DOHH2 (cell line): Measurements from ENCODE around the gene LIPI.
"Not testable (repeated sequence)": the region's sequence is repeated elsewhere in the genome, so short reads cannot be mapped to it uniquely, and the experiment has no call there.

ENCODE experiments used
- H3F3A ChIP-seq: fragments of 200-600 bp; sonication (generic), shearing (Covaris generic); 2 replicates; pipeline ENCODE4 v1.6.0; 2016; ENCODE audit warnings: antibody characterized with exemption, mild to moderate bottlenecking; ENCODE audit not compliant: control insufficient read depth, insufficient read depth
- H3K27ac ChIP-seq: fragments of 200-600 bp; sonication (generic); 2 replicates; pipeline ENCODE4 v1.5.1; 2014; ENCODE audit warnings: low read depth, mild to moderate bottlenecking, low read length, moderate library complexity
- H3K27me3 ChIP-seq: fragments of 200-600 bp; sonication (generic); 2 replicates; pipeline ENCODE4 v1.6.1; 2014; ENCODE audit warnings: mild to moderate bottlenecking, low read length, mixed read lengths; ENCODE audit not compliant: control insufficient read depth
- H3K36me3 ChIP-seq: fragments of 200-600 bp; sonication (generic); 2 replicates; pipeline ENCODE4 v1.6.1; 2014; ENCODE audit warnings: mild to moderate bottlenecking, low read length, moderate library complexity, mixed read lengths; ENCODE audit not compliant: control insufficient read depth
- H3K4me1 ChIP-seq: fragments of 200-600 bp; sonication (generic); 2 replicates; pipeline ENCODE4 v1.6.1; 2014; ENCODE audit warnings: mild to moderate bottlenecking, low read length, mixed read lengths; ENCODE audit not compliant: control insufficient read depth
- H3K4me2 ChIP-seq: fragments of 200-600 bp; sonication (generic); 2 replicates; pipeline ENCODE4 v1.6.0; 2014; ENCODE audit warnings: mild to moderate bottlenecking, low read length, moderate library complexity
- H3K4me3 ChIP-seq: fragments of 200-600 bp; sonication (generic); 2 replicates; pipeline ENCODE4 v1.5.1; 2014; ENCODE audit warnings: mild to moderate bottlenecking, low read length, mixed read lengths
- H3K79me2 ChIP-seq: fragments of 200-600 bp; sonication (generic); 2 replicates; pipeline ENCODE4 v1.6.1; 2014; ENCODE audit warnings: mild to moderate bottlenecking, low read length, mixed read lengths; ENCODE audit not compliant: control insufficient read depth
- H3K9me2 ChIP-seq: fragments of 200-600 bp; sonication (generic); replicated peaks from 2 replicates; pipeline ENCODE4 v1.6.1; 2014; ENCODE audit warnings: mild to moderate bottlenecking, low read length, mixed read lengths; ENCODE audit not compliant: control insufficient read depth
- H3K9me3 ChIP-seq: fragments of 200-600 bp; sonication (generic); 2 replicates; pipeline ENCODE4 v1.6.1; 2014; ENCODE audit warnings: antibody characterized with exemption, low read length, mixed read lengths; ENCODE audit not compliant: control insufficient read depth, insufficient read depth
- H4K20me1 ChIP-seq: fragments of 200-600 bp; sonication (generic); 2 replicates; pipeline ENCODE4 v1.6.0; 2014; ENCODE audit warnings: low read depth, mild to moderate bottlenecking, antibody characterized with exemption, low read length, moderate library complexity; ENCODE audit not compliant: control insufficient read depth, insufficient read depth
- EZH2phosphoT487 ChIP-seq: fragments of 200-600 bp; sonication (generic); IDR thresholded peaks from 2 replicates; pipeline ENCODE4 v1.6.1; 2017; ENCODE audit warnings: borderline replicate concordance, mild to moderate bottlenecking, antibody characterized with exemption, low read length, moderate library complexity, mixed read lengths
- TF ChIP-seq, protein P1 (sequence below): fragments of 200-600 bp; sonication (generic); IDR thresholded peaks from one replicate; pipeline ENCODE4 v1.5.1; 2014; ENCODE audit warnings: antibody characterized with exemption, mild to moderate bottlenecking, low read depth, low read length; ENCODE audit not compliant: poor library complexity, severe bottlenecking

The LIPI gene

DNA sequence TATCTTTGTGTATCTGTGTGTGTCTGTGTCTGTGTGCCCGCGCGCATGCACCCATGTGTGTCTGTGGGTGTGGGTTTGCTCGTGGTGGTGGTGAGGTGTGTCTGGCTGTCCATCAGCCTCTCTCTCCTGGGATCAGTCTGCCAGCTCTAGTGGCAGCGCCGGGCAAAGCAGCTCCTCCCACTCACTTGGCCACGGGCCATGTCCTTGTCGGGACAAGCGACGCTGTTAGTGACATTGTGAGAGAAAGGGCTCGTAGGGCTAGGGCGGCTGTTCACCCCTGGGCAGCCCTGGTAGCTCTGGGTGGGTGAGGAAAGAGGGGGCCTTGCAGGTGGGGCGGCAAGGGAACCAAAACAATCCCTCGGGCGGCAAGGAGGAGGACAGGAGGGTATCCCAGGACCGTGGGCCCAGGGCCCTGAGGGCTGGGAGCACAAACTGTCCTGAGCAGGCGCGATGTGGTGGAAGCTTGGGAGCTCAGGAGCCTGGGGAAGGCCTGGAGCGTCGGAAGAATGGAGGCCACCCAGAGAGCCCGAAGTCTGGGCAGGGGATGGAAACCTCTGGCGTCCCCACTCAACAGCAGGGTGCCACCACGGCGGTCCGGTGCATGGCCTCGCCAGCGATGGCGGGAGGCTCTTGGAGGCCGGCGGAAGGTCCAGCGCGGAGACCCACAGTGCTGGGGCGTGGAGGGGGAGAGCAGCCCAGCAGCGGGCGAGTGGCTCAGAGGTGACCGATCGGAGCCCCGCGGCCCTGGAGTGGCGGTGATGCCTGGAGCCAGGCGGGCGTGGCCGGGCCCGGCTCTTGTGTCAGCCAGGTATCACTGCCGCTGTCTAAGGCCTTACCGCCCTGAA, 140.5 kb downstream of the LIPI start:
- H3K9me2 ChIP-seq: no peaks in the 10 kb centered on the region
- H3K9me3 ChIP-seq: peaks cover 26% of the 10 kb centered on the region; the same call in 1 of the 2 replicates
- no peak overlapping the region for H3K4me2 ChIP-seq
- peaks cover 7% of the 10 kb centered on the region; the same call in 1 of the 2 replicates for H3K36me3 ChIP-seq
- H3K27me3 ChIP-seq: no peaks in the 10 kb centered on the region
- H3K4me3 ChIP-seq: no peak overlapping the region
- no peaks in the 10 kb centered on the region for H4K20me1 ChIP-seq
- H3K27ac ChIP-seq: no peak overlapping the region
- TF ChIP-seq, protein P1, sequence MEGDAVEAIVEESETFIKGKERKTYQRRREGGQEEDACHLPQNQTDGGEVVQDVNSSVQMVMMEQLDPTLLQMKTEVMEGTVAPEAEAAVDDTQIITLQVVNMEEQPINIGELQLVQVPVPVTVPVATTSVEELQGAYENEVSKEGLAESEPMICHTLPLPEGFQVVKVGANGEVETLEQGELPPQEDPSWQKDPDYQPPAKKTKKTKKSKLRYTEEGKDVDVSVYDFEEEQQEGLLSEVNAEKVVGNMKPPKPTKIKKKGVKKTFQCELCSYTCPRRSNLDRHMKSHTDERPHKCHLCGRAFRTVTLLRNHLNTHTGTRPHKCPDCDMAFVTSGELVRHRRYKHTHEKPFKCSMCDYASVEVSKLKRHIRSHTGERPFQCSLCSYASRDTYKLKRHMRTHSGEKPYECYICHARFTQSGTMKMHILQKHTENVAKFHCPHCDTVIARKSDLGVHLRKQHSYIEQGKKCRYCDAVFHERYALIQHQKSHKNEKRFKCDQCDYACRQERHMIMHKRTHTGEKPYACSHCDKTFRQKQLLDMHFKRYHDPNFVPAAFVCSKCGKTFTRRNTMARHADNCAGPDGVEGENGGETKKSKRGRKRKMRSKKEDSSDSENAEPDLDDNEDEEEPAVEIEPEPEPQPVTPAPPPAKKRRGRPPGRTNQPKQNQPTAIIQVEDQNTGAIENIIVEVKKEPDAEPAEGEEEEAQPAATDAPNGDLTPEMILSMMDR: no peak
- TF ChIP-seq EZH2phosphoT487: no peak
- no peaks in the 10 kb centered on the region for H3K4me1 ChIP-seq
- no peaks in the 10 kb centered on the region for H3F3A ChIP-seq
- H3K79me2 ChIP-seq: no peaks in the 10 kb centered on the region

DNA sequence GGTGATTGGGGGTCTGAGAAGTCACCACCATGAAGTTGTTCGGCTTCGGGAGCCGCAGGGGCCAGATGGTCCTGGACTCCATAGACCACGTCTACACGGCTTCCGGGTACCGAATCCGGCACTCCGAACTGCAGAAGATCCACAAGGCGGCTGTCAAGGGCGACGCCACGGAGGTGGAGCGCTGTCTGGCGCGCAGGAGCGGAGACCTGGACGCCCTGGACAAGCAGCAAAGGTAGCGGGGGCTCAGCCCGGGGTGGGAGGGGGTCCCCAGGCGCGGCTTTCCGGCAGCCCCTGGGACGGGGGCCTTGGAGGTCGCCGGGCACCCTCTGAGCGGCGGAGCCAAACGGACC, 146.5 kb downstream of the LIPI start:
- Histone ChIP-seq H3K9me2 (no peaks in the 10 kb centered on the region), H3K4me1 (no peaks in the 10 kb centered on the region), H3K4me2 (no peak overlapping the region), H3K79me2 (no peaks in the 10 kb centered on the region), H3K27me3 (no peaks in the 10 kb centered on the region), H4K20me1 (no peaks in the 10 kb centered on the region), H3K36me3 (no peaks in the 10 kb centered on the region), H3K9me3 (no peaks in the 10 kb centered on the region), H3K4me3 (no peak overlapping the region), H3F3A (no peaks in the 10 kb centered on the region), H3K27ac (no peak overlapping the region)
- TF ChIP-seq EZH2phosphoT487: no peak
- TF ChIP-seq, protein P1: no peak

DNA sequence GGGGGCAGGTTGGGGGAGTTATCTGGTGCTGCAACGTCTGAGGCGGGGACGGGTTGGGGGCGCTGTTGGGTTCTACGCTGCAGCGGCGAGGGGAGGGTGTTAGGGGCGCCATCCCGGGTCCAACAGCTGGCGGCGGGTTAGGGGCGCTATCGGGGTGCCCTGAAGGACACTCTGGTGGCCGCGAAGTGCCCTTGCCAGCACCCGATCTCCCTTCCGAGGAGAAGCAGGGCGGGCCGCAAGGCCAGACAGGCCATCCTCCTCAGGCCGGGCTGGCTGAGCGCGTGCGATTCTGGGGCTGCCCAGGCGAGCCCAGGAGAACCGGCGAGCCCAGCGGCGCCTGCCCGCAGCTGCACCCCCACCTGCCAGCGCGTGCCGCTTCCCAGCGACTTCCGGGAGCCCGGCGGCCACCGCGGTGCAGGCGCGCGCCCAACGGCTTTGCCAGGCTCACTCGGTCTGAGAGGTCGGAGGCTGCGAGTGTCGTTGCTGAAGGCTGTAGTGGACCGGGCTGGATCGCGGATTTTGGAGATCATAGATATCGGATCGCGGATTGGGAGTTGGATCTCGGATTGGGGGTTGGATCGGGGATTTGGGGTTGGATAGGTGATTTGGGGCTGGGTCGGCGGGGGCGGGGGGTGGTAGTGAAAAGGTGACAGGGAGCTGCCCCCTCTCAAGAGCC, 147.0 kb downstream of the LIPI start:
- not testable (repeated sequence) for H3K4me2 ChIP-seq, H3K27me3 ChIP-seq, H3F3A ChIP-seq, H3K9me3 ChIP-seq, H3K9me2 ChIP-seq, H3K4me3 ChIP-seq, H3K36me3 ChIP-seq, H3K79me2 ChIP-seq, H3K27ac ChIP-seq, H4K20me1 ChIP-seq, H3K4me1 ChIP-seq

DNA sequence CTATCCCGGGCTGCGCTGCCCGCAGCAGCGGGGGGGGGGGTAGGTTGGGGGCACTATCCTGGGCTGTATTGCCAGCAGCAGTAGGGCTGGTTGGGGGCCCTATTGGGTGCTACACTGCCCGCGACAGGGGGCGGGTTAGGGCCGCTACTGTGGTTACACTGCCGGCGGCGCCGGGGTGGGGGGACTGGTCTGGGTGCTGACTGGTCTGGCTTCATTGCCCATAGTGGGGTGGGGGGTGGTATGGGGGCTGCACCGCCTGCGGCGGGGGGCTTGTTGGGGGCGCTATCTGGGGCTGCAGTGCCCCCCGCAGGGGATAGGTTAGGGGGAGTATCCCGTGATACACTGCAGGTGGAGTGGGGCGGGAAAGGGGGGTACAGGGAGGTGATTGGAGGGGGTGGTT, 148.1 kb downstream of the LIPI start:
- not testable (repeated sequence) for H3K4me3 ChIP-seq, H3K9me2 ChIP-seq, H3K4me1 ChIP-seq, H3K36me3 ChIP-seq, H3K4me2 ChIP-seq, H3K27ac ChIP-seq, H4K20me1 ChIP-seq, H3F3A ChIP-seq, H3K9me3 ChIP-seq, H3K79me2 ChIP-seq, H3K27me3 ChIP-seq

DNA sequence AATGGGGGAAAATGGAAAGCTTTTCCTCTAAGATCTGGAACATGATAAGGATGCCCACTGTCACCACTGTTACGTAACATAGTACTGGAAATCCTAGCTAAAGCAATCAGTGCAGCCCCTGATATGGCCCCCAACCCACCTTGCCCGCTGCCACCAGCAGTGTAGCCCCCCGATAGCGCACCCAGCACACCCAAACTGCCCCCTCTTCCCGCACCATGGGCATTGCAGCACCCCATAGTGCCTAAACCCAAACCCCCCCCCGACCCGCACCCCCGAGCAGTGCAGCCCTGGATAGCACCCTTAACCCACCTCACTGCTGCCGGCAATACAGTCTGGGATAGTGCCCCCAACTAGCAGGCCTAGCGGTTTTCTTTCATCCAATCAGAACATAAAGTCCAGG, 148.9 kb downstream of the LIPI start:
- not testable (repeated sequence) for H3K79me2 ChIP-seq, H3K9me3 ChIP-seq, H3F3A ChIP-seq, H3K4me2 ChIP-seq, H4K20me1 ChIP-seq, H3K27ac ChIP-seq, H3K4me3 ChIP-seq, H3K9me2 ChIP-seq, H3K4me1 ChIP-seq, H3K36me3 ChIP-seq, H3K27me3 ChIP-seq

DNA sequence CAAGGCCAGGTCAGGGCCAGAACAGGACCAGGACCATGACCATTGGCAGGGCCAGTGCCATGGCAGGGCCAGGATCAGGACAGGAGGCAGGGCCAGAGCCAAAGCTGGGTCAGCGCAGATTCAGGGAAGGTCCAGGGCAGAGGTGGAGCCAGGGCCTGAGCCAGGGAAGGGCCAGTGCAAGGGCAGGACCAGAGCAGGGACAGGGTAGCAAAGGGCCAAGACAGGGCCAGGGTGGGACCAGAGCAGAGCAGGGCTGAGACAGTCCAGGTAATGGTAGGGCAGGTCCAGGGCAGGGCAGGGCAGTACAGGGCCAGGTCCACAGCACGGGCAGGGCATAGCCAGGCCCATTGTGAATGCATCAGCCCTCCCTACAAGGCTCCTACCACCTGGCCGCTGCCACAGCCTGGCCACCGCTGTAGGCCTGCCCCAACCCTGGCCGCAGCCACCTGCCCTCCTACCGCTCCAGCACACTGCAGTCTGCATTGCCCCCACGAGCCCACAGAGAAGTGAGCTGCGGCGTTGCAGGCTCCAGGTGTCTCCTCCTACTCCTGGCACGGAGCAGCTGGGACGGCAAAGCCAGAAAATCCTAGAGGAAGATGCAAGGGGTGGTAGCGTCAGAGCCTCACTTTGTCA, 151.6 kb downstream of the LIPI start:
- peaks cover 23% of the 10 kb centered on the region for H3K79me2 ChIP-seq
- H3F3A ChIP-seq, H3K27ac ChIP-seq: not testable (repeated sequence)

More for the DNA sequence above, 151.6 kb downstream of the LIPI start:
- H3K27me3 ChIP-seq, H3K36me3 ChIP-seq, H3K4me1 ChIP-seq, H3K4me3 ChIP-seq, H4K20me1 ChIP-seq, H3K9me3 ChIP-seq, H3K4me2 ChIP-seq, H3K9me2 ChIP-seq: not testable (repeated sequence)
